Measurements from ENCODE around the gene ATG10.

The ATG10 gene

DNA sequence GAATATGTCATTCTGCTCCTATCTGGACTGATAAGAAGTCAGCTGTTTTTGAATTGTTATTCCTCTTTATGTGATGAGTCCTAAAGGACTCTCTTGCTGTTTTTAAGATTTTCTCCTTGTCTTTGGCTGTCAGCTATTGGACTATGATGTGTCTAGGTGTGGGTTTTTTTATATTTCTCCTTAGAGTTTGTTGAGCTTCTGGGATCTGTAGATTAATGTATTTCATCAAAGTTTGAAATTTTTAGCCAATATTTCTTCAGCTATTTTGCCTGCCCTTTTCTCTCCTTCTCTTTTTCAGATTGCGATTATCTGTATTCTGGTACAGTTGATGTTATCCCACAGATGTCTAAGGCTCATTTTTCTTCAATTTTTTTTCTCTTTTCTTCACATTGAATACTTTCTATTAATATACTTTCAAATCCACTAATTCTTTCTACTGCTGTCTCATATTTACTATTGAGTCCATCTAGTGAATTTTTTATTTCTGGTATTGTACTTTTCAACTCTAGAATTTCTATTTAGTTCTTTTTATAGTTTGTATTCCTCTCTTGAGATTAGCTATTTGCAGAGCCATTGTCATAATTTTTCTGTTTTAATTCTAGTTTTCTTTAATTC is 275.2 kb downstream of the ATG10 start:
- Histone ChIP-seq H3K4me3 (ENCODE audit: severe bottlenecking) (no peak overlapping the region), H3K36me3 (ENCODE audit: low read depth) (no peaks in the 10 kb centered on the region), H3K27me3 (ENCODE audit: insufficient read depth, poor library complexity, severe bottlenecking) (no peaks in the 10 kb centered on the region), H3K27ac (ENCODE audit: poor library complexity, severe bottlenecking) (no peak overlapping the region), H3K9me3 (ENCODE audit: severe bottlenecking) (peaks cover 9% of the 10 kb centered on the region), H3K4me1 (ENCODE audit: insufficient read depth, poor library complexity, severe bottlenecking) (no peaks in the 10 kb centered on the region)
- TF ChIP-seq, protein P1, sequence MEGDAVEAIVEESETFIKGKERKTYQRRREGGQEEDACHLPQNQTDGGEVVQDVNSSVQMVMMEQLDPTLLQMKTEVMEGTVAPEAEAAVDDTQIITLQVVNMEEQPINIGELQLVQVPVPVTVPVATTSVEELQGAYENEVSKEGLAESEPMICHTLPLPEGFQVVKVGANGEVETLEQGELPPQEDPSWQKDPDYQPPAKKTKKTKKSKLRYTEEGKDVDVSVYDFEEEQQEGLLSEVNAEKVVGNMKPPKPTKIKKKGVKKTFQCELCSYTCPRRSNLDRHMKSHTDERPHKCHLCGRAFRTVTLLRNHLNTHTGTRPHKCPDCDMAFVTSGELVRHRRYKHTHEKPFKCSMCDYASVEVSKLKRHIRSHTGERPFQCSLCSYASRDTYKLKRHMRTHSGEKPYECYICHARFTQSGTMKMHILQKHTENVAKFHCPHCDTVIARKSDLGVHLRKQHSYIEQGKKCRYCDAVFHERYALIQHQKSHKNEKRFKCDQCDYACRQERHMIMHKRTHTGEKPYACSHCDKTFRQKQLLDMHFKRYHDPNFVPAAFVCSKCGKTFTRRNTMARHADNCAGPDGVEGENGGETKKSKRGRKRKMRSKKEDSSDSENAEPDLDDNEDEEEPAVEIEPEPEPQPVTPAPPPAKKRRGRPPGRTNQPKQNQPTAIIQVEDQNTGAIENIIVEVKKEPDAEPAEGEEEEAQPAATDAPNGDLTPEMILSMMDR (IDR thresholded peaks at IDR 0.05; ENCODE audit: poor library complexity, severe bottlenecking): no peak
- DNase-seq (ENCODE audit: low spot score) (no peak), ATAC-seq (ENCODE audit: low read depth) (no peak)

DNA sequence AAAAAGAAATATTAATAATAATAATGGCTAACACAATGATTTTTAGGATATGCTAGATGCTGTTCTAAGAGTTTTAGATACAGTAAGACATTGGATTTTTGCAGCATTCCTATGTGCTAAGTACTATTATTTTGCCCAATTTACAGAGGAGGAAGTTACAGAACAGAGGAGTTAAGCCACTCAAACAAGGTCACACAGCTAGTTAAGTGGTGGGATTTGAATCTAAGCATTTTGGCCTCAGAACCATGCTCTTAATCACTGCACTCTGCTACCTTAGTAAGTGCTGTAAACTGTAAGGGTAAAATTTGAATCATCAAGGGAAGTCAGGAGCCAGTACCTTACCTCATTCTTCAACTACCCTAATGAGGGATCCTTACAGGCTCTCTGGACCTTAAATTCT is 280.9 kb downstream of the ATG10 start:
- TF ChIP-seq, protein P1 (IDR thresholded peaks at IDR 0.05; ENCODE audit: poor library complexity, severe bottlenecking): no peak
- H3K27ac ChIP-seq (ENCODE audit: poor library complexity, severe bottlenecking): no peak overlapping the region

DNA sequence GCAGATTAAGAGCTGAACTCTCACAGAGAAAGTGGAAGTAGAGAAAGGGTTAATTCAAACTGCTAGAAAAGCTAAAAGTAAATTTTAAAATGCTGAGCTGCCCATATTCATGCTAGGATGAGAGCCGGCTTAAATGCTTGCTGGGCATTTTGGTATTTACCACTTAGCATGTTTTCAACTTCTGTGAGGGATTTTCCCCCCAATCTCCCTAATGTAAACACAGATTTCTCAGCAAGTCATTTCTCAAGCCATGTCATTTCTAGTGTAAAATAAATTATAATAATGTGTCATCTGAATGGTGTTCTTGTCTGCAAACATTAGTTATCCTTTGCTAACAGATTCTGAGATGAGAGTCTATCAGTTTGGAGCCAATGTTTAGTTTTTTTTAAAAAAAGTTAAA is 284.0 kb downstream of the ATG10 start:
- TF ChIP-seq, protein P1 (IDR thresholded peaks at IDR 0.05; ENCODE audit: poor library complexity, severe bottlenecking): no peak
- ATAC-seq (ENCODE audit: low read depth): no peak
- H3K4me3 ChIP-seq (ENCODE audit: severe bottlenecking): no peak overlapping the region
- DNase-seq (ENCODE audit: low spot score): no peak
- no peaks in the 10 kb centered on the region for H3K9me3 ChIP-seq (ENCODE audit: severe bottlenecking)
- H3K27ac ChIP-seq (ENCODE audit: poor library complexity, severe bottlenecking): no peak overlapping the region
- H3K4me1 ChIP-seq (ENCODE audit: insufficient read depth, poor library complexity, severe bottlenecking): no peaks in the 10 kb centered on the region
- no peaks in the 10 kb centered on the region for H3K27me3 ChIP-seq (ENCODE audit: insufficient read depth, poor library complexity, severe bottlenecking)
- H3K36me3 ChIP-seq (ENCODE audit: low read depth): no peaks in the 10 kb centered on the region

More for the DNA sequence above, 280.9 kb downstream of the ATG10 start:
- H3K4me3 ChIP-seq (ENCODE audit: severe bottlenecking): no peak overlapping the region
- H3K27me3 ChIP-seq (ENCODE audit: insufficient read depth, poor library complexity, severe bottlenecking): no peaks in the 10 kb centered on the region
- H3K36me3 ChIP-seq (ENCODE audit: low read depth): no peaks in the 10 kb centered on the region
- no peaks in the 10 kb centered on the region for H3K4me1 ChIP-seq (ENCODE audit: insufficient read depth, poor library complexity, severe bottlenecking)
- no peak for DNase-seq (ENCODE audit: low spot score)
- H3K9me3 ChIP-seq (ENCODE audit: severe bottlenecking): no peaks in the 10 kb centered on the region
- no peak for ATAC-seq (ENCODE audit: low read depth)

DNA sequence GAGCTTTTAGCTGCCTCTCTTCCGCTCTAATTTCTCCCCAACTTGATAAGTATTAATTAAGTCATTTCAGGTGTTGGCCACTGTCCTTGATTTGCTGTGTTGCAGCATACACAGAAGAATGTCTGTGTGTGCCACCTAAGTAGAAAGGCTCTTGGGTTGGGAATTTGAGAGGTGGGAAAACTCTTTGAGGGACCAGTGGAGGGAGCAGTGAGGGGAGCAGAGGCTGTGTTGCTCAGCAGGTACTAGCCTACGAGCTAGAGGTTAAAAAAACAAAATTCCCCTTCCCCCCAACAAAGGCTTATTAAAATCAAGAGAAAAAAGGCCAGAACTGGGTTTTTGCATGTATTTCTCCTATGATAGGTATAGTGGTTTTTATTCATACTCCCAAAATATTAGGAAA is 285.4 kb downstream of the ATG10 start:
- DNase-seq (ENCODE audit: low spot score): no peak
- no peaks in the 10 kb centered on the region for H3K27me3 ChIP-seq (ENCODE audit: insufficient read depth, poor library complexity, severe bottlenecking)
- no peak; the same call in 2 of the 3 replicates for ATAC-seq (ENCODE audit: low read depth)
- H3K9me3 ChIP-seq (ENCODE audit: severe bottlenecking): no peaks in the 10 kb centered on the region
- TF ChIP-seq, protein P1 (IDR thresholded peaks at IDR 0.05; ENCODE audit: poor library complexity, severe bottlenecking): no peak
- H3K27ac ChIP-seq (ENCODE audit: poor library complexity, severe bottlenecking): no peak overlapping the region
- H3K36me3 ChIP-seq (ENCODE audit: low read depth): no peaks in the 10 kb centered on the region
- no peak overlapping the region for H3K4me3 ChIP-seq (ENCODE audit: severe bottlenecking)
- no peaks in the 10 kb centered on the region for H3K4me1 ChIP-seq (ENCODE audit: insufficient read depth, poor library complexity, severe bottlenecking)

DNA sequence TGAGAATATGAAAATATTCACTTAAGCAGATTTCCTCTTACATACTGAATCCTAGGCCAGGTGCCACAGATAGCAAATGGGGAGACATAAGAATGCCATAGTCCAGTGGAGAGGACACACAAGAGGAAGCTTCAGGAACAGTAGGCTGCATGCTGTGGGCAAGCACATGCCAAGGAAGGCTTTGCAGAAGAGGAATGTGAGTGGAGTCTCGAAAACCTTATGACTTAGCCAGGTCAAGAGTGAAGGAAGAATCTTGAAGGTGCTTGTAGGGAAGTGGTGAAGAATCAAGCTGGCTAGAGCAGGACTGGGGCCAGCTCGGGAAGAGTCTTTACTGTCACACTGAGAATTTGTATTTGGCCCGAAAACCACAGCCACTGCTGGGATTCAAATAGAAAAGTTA is 285.9 kb downstream of the ATG10 start:
- Histone ChIP-seq H3K27ac (ENCODE audit: poor library complexity, severe bottlenecking) (no peak overlapping the region), H3K27me3 (ENCODE audit: insufficient read depth, poor library complexity, severe bottlenecking) (no peaks in the 10 kb centered on the region), H3K4me1 (ENCODE audit: insufficient read depth, poor library complexity, severe bottlenecking) (no peaks in the 10 kb centered on the region), H3K36me3 (ENCODE audit: low read depth) (no peaks in the 10 kb centered on the region), H3K9me3 (ENCODE audit: severe bottlenecking) (no peaks in the 10 kb centered on the region), H3K4me3 (ENCODE audit: severe bottlenecking) (no peak overlapping the region)
- TF ChIP-seq, protein P1 (IDR thresholded peaks at IDR 0.05; ENCODE audit: poor library complexity, severe bottlenecking): no peak
- DNase-seq (ENCODE audit: low spot score) (no peak), ATAC-seq (ENCODE audit: low read depth) (no peak)

Measured in RWPE2 (cell line).